Stimulated activated CD8-positive, alpha-beta memory T cell treated with anti-CD3 and anti-CD28 coated beads, Interleukin-12 subunit alpha, Interleukin-12 subunit beta, amount 100 ng/mL, for 4 hours (primary cell): ENCODE data around the gene USP11.

Experiments used
- DNase-seq: peaks from one replicate; pipeline ENCODE4 v3.0.0-alpha.2; 2020; ENCODE audit warnings: low read depth

Gene USP11

GRCh38 chrX:47232803-47233332 is at the start of gene USP11:
USP11 (plus strand) TSS chrX:47233009; CDS start chrX:47233044, 35 bp downstream.
- peak; percentile 34 for DNase-seq

DNA sequence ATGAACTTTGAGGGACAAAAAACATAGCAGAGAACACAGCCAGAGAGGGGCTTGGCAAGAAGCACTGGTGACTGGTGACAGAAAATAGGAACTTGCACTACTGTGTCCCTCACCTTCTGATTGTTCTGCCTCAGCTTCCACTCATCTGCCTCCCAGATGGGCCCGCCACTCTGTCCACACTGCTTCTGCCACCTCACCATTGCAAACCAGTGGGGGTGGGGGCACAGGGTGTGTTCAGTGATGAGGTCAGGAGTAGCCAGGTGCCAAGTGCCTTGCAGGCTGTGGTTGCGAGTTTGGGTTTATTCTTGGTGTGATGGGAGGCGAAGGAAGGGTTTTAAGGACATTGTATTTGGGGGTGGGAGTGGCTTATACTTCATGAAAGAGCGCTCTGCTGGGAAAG is 48.3 kb upstream of the USP11 start:
- DNase-seq = no peak

GRCh38 chrX:47185241-47185640 is 47.6 kb upstream of the USP11 start:
- no peak for DNase-seq

GRCh38 chrX:47186096-47186740 is 46.6 kb upstream of the USP11 start:
- DNase-seq = no peak

- DNase-seq = no peak
These were observed 45.6 kb upstream of the USP11 start for GRCh38 chrX:47187106-47187677.

- no peak for DNase-seq
These were observed 42.9 kb upstream of the USP11 start for GRCh38 chrX:47189906-47190305.

- DNase-seq = peak; percentile 67
These were observed 42.2 kb upstream of the USP11 start for GRCh38 chrX:47190445-47191269.

DNA sequence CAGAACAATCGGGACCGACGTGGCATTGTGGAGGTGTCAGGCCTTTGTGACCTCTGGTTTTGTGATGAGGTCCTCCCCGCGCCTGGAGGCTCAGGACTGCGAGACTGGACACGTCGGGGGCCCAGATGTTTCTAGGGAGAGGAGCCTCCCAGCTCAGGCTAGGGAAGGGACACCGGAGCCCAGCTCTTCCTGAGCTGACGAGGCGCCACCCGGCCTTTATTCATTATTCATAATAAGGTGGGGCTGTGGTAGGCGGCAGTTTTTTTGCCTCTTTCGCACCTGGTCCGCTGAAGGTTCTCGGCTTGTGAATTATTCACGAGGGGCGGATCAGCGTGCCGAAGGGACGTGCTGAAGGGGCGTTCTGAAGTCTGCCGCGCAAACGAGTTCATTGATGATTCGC is 41.5 kb upstream of the USP11 start:
- peak; percentile 39 for DNase-seq

GRCh38 chrX:47191806-47192401 is 40.9 kb upstream of the USP11 start:
- no peak for DNase-seq

DNA sequence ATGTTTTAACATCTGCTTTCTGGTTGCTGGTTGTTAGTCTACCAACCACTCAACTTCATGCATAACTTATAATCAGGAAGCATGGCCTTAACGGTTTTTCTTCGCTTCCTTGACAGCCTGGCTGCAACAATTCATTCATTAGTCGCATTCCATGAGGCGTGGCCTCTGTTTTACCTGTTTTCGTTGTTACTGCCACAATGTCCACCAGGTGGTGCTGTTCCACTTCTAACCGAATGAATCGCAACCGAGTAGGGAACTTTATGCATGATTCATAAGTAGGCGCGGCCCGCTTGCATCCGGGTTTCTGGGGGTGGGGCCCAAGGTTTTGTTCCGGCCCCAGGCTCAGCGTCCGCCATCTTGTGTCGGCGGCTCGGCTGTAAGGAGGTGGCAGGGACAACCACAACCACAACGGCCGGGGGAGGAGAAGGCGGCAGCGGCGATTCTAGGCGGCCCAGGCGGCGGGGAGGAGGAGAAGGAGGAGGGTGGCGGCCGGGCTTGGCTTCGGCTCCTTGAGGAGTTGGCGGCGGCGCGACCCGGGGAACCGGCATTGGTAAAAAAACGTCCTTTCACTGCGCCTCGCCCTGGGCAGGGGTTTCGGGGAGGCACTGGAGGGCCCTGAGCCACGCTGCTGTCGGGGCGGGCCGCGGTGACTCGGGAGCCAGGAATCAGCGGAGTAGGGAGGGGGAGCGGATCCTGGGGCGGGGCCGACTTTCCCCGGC is 39.2 kb upstream of the USP11 start, which contains the start of gene UBA1:
Gene UBA1, plus strand, starts transcription at position 355 of the 719 bp plus-strand sequence. CDS start 4,974 bp downstream, outside the sequence.
- DNase-seq = peak; percentile 94

DNA sequence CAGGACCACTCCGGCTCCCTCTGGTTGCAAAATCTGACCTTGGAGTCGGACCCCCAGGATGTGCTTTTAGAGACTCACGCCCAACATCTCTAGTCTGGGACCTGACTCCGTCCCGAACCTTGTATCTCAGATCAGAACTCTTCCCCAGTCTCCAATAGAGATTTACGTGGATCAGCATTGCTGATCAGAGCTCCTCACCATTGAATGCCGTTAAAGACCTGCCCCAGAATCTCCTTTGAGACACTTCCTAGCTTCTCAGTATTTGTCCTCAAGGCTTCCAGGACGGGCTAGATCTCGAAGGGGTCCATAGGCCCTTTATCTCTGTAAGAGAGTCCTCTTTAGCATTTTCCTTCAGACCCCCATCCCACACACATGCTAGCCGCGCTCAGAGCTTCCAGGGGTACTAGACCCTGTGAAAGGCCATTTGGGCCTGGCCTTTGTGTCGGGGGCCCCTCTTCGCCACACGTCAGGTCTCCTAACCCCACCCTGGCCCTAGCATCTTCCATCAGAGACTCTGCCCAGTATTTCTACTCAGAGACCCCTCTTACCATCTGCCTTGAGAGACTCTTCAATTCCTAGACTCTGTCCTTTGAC is 38.5 kb upstream of the USP11 start:
- no peak for DNase-seq

- DNase-seq = no peak
These were observed 36.7 kb upstream of the USP11 start for GRCh38 chrX:47196098-47196497.

GRCh38 chrX:47197526-47197925 is 35.3 kb upstream of the USP11 start:
- no peak for DNase-seq

DNA sequence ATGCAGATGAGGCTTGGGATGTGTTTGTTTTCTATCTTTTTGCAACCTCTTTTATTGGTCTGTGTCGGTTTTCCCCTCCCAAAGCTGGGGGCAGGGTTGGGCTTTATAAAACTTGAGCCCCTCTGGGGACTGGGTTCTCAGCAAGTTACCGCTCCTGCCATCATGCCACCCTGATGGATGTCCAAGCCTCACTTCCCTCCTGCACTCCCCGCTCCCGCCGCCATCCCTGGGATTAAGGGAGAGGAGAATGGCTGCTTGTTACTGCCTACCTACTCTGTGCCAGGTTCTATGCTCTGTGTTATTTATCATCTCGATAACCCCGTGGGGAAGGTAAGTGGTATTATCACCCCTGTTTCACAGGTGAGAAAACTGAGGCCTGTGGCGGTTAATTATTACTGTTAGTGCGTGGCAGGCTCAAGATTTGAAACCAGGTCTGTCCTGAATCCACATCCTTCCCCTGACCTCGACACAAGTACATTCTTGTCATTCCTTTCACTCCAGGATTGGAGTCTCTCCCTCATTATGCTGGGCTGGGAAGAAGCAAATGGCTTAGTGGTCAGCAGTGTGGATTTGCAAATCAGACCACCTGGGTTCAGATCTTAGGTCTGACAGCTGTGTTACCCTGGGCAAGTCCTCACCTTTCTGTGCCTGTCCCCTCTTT is 34.7 kb upstream of the USP11 start:
- DNase-seq = no peak

DNA sequence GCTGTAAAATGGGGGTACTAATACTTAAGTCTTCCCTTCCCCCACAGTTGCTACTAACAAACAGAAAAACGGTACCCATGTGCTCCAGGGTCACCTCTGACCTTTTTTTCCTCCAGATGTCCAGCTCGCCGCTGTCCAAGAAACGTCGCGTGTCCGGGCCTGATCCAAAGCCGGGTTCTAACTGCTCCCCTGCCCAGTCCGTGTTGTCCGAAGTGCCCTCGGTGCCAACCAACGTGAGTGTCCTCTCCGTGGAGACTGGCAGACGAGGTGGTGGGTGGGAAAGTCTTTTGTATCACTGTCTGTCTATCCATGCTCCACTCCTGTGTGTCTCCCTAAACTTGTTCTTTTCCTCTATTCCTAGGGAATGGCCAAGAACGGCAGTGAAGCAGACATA is 34.1 kb upstream of the USP11 start:
- DNase-seq = no peak

DNA sequence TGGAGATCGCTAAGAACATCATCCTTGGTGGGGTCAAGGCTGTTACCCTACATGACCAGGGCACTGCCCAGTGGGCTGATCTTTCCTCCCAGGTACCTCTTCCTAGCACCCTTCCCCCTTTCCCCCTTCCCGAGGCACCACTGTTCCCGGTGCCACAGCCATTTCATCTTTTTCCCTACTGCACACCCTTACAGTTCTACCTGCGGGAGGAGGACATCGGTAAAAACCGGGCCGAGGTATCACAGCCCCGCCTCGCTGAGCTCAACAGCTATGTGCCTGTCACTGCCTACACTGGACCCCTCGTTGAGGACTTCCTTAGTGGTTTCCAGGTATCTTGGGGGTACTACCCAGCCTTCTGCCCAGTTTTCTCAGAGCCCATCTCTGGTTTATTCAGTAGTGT is 33.5 kb upstream of the USP11 start:
- DNase-seq = no peak

DNA sequence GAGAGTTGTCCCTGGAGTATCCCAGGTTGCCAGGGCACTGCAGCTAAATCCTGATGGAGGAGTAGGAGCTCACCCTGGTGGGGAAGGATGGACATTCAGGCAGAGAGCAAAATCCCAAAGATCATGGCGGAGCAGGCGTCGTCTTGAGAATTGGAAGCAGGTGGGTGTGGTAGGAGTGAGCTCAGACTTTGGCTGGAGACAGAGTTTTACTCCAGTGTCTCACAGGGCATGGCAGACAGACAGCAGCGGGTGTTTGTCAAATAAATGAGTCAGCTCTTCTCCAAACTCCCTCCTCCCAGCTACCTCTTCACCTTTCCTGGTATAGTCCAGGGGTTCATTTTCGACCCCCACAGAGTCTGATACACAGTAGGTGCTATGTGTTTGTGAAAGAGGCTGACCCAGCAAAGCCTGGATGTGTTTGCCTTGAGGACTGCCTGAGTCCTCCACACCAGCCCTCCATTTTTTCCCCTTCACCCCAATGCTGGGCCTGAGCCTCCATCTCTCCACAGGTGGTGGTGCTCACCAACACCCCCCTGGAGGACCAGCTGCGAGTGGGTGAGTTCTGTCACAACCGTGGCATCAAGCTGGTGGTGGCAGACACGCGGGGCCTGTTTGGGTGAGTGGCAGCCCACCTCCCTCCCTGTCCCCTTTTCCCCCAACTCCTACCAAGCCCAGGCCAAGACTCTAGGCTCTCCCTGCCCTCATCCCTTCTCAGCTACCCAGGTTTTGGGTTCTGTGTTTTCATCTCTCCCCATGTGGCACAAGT is 32.2 kb upstream of the USP11 start:
- no peak for DNase-seq

GRCh38 chrX:47201345-47201944 is 31.4 kb upstream of the USP11 start:
- no peak for DNase-seq

- DNase-seq = no peak
These were observed 30.5 kb upstream of the USP11 start for GRCh38 chrX:47202316-47202715.

DNA sequence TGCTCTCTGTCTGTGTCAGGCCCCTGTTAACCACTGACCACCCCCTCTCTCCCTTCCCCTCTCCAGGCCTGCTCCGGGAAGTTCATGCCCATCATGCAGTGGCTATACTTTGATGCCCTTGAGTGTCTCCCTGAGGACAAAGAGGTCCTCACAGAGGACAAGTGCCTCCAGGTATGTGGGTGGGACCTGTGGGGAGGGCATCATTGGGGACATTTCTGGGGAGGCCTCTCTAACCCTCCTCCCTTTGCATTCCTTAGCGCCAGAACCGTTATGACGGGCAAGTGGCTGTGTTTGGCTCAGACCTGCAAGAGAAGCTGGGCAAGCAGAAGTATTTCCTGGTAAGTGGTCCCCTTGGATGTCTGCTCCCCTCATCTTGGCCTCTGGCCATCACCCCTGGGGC is 29.9 kb upstream of the USP11 start:
- no peak for DNase-seq
